D721Med (cell line): ENCODE measurements around the gene TNFAIP1.

ENCODE experiments used
- DNase-seq: peaks from one replicate; pipeline ENCODE4 v3.0.0; 2011; ENCODE audit warnings: low spot score; ENCODE audit not compliant: insufficient read length
- FAIRE-seq: peaks from 2 replicates; lab custom pipeline; 2011; peaks lifted over from hg19 to GRCh38; lab: Jason Lieb, UNC
- TF ChIP-seq, protein P1 (sequence below): IDR thresholded peaks from 2 replicates; pipeline ENCODE4 v1.5.1; 2012; ENCODE audit warnings: mild to moderate bottlenecking, control low read depth; ENCODE audit not compliant: insufficient read depth; ENCODE audit errors: missing control alignments

The TNFAIP1 gene

DNA sequence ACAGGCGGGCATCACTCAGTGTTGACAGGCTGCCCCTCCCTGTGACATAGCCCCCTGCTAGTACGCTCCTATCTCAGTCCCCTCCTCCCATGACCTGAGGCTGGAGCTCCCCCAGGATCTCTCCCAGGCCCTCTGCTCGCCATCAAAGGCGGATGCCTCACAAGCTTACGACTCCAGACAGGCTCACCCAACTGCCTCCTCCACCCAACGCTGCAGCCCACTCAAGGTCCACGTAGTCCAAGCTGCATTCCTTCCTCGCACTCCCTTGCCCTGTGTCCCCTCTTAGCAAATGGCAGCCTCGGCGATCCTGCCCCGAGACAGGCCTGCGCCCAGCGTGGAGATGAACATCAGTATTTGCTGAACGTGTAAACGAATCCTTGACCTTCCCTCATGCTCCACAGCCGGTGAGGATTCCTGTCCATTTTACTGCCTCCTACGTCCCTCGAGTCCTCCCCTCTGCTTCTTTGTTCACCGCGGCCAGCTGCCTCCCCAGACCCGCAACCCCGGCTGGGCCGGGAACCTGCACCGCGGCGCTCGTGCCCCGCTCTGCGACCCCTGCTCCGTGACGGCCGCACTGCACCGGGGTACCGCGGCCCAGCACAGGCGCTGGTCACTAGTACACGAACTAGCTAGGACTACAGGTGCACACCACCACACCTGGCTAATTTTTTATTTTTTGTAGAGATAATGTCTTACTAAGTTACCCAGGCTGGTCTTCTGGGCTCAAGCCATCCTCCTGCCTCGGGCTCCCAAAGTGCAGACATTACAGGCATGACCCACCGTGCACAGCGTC, 17.4 kb upstream of the TNFAIP1 start:
- FAIRE-seq (no peak), DNase-seq (no peak)
- TF ChIP-seq, protein P1, sequence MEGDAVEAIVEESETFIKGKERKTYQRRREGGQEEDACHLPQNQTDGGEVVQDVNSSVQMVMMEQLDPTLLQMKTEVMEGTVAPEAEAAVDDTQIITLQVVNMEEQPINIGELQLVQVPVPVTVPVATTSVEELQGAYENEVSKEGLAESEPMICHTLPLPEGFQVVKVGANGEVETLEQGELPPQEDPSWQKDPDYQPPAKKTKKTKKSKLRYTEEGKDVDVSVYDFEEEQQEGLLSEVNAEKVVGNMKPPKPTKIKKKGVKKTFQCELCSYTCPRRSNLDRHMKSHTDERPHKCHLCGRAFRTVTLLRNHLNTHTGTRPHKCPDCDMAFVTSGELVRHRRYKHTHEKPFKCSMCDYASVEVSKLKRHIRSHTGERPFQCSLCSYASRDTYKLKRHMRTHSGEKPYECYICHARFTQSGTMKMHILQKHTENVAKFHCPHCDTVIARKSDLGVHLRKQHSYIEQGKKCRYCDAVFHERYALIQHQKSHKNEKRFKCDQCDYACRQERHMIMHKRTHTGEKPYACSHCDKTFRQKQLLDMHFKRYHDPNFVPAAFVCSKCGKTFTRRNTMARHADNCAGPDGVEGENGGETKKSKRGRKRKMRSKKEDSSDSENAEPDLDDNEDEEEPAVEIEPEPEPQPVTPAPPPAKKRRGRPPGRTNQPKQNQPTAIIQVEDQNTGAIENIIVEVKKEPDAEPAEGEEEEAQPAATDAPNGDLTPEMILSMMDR = no peak

DNA sequence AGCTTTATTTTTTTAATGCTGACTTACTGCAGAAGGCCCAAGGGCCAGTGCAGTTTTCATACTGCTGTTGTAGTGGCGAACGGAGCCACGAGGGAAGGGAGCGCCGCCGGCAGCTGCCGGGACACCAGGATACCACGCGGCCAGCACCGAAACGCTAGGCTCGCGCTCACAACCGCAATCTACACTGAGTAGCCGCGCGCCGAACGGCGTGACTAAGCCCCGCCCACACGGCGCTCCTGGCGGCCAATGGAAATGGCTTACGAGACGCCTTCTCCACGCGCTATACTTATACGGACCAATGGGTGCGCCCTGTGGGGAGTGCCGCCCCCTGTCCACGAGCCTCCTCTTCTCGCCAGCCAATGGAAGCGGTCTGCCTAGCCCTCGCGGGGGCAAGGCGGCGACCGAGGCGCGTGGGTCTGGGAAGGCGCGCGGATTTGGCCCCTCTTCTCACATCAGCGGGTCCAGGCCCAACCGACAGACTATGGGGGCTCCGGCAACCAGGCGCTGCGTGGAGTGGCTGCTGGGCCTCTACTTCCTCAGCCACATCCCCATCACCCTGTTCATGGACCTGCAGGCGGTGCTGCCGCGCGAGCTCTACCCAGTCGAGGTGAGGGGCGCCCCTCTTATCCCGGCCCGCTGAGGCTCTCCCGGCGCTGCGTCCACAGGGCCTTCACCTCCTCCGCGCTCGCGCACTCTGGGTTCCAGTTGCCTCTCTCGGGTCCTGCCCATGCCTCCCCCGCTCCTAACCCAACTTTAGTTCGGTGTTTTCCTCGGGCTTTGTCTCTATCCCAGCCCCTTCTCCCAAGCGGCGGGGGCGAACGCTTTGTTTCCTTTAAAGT, 16.6 kb upstream of the TNFAIP1 start, which contains the start of gene TMEM97:
Gene TMEM97, plus strand, starts transcription at position 442 of the 839 bp plus-strand sequence. Its CDS starts 40 bp downstream, at position 482.
- DNase-seq = peak; percentile 85
- TF ChIP-seq, protein P1 = no peak
- no peak for FAIRE-seq

DNA sequence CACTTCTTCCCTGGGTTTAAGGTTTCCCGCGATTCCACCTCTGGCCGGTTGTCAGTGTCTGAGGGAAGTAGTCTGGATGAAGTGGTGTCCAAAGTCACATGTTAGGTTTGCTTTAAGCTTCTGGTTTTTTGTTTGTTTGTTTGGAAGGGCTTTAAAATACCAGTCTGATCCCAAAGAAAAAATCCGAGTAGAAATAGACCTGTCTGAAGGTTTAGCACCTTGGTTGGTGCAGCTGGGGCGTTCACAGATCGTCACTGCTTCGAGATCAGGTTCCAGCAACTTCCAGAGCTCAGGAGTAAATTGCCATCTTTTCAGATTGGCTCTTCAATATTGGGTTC, 16.0 kb upstream of the TNFAIP1 start:
- DNase-seq = no peak
- TF ChIP-seq, protein P1 = no peak
- no peak for FAIRE-seq

DNA sequence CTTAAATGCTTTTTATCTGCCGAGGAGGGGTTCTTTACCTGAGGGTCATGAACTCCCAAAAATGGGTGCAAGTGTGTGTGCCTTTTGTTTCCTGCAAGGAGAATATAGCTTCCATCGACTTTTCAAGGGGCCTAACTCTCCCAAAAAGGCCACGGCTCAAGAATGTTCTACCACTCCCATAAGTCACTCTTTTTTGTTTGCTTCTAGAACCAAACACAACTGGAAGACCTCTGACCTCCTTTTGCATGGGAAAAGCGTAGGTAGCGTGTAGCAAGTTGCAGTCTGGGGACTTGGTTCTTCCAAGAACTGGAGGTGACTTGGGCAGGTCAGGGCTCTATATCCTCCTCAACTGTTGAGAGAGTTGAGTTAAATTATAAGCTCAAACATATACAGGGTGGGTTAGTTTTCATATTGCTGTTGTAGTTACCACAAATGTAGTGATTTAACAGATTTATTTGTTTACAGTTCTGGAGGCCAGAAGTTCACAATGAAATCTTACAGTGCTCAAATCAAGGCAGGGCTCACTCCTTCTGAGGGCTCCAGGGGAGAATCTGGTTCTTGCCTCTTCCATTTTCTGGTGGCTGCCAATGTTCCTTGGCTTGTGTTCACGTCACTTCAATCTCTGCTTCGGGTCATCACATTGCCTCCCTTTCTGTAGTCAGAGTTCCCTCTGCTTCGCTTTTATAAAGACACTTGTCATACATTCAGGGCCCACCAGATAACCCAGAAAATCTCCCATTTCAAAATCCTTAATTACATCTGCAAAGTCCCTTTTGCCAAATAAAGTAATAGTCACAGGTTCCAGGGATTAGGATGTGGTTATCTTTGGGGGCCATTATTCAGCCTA, 15.1 kb upstream of the TNFAIP1 start:
- TF ChIP-seq, protein P1 = no peak
- FAIRE-seq = no peak
- no peak for DNase-seq

DNA sequence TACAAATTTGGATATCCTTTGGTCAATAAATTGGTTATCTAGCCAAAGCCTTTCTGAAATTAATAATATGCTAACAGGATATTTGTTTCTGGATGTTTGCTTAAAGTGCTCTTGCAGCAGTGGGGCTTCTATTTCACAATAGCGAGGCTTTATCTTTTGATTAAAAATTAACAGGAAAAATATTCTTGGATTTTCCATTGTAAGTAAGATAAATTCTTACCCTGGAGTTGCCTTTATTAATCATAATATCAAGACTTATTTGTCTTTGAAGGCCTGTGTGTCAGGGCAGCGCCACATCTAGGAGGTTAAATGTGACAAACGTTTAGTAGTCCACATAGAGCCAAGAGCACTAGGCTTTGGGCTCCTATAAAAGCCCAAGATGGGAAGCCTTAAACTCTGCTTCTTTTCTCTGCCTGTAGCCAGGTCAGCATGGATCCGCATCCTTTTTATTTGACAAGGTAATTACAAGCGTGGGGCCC, 11.3 kb upstream of the TNFAIP1 start:
- TF ChIP-seq, protein P1 = no peak
- no peak for DNase-seq
- FAIRE-seq = no peak

DNA sequence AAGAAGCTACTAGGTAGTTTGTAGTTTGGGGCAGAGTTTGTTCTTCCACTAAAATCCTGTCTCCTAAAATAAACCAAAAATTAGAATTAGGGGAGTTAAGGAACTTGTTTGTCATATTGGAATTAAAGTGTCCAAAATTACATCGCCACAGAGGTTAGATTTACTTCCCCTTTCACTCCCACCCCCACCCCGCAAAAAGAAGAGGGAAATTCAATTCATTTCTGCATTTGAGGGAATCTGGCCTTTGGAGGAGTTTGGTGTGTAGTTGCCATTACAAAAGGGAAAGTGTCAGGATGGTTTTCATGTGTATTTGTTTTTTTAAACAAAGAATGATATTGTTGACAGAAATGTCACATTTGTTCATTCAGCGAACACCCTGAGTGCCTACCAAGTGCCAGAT, 10.8 kb upstream of the TNFAIP1 start:
- TF ChIP-seq, protein P1 = no peak
- DNase-seq = no peak
- FAIRE-seq = no peak
